GM21825 (cell line): ENCODE data around the gene MPEG1.

Experiments used
- ATAC-seq: cut with Tn5 transposase; IDR thresholded peaks from one replicate; pipeline ENCODE4 v1.9.1; 2021; ENCODE audit warnings: mild to moderate bottlenecking, moderate library complexity; ENCODE audit not compliant: unreplicated experiment

MPEG1 gene

DNA sequence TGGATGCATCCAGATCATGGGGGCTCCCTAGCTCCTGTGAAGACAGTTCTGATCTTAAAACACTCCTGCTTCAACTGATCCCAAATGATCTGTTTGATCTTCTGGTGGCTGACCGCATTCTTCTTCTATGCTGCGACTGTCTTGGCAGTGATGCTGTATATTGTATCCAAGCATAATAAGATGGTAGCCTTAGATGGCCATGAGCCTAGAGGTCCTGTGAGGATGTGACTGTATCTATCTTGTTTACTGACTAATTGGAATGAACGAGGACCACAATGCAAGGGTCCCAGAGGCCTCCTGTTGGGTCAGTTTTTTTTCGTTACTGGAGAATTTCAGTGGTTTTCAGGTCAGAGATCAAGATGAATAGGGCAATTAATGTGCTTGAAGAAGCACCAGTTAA lies 7.1 kb upstream of the MPEG1 start:
- ATAC-seq, result no peak

DNA sequence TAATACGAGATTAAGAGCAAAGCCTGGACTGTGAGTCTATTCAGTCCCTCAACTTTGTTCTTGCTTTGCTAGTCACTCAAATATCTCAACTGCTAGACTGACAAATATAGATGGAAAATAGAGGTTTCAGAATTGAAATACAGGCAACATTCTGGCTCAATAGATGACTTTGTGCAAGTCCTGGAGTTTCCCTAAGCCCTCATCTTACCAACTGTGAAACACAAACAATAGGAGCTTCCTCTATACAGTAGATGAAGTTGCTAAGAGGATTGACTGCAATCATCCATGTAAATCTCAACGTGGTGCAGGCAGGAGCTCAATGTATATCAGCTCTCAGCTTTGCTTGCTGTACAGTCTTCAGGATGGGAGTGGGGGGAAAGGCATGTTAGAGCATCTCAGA lies 6.2 kb upstream of the MPEG1 start:
- no peak for ATAC-seq

DNA sequence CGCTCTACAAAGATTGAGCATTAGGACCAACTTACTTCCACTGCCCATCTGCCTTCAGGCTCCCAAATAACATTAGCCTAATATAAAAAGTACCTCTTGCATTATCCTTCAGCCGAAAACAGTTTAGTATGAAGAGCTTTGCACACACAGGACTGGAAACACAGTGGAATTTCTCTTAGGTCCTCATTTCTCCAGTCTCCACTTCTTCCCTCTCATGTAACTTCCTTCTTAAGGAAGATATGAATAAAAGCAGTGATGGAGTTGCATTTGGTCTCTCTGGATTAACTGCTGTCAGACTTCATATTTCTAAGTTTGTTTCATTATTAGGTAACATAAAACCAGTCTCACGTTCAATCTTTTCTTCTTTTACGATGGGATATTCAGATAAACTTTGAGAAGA lies 5.6 kb upstream of the MPEG1 start:
- no peak for ATAC-seq

DNA sequence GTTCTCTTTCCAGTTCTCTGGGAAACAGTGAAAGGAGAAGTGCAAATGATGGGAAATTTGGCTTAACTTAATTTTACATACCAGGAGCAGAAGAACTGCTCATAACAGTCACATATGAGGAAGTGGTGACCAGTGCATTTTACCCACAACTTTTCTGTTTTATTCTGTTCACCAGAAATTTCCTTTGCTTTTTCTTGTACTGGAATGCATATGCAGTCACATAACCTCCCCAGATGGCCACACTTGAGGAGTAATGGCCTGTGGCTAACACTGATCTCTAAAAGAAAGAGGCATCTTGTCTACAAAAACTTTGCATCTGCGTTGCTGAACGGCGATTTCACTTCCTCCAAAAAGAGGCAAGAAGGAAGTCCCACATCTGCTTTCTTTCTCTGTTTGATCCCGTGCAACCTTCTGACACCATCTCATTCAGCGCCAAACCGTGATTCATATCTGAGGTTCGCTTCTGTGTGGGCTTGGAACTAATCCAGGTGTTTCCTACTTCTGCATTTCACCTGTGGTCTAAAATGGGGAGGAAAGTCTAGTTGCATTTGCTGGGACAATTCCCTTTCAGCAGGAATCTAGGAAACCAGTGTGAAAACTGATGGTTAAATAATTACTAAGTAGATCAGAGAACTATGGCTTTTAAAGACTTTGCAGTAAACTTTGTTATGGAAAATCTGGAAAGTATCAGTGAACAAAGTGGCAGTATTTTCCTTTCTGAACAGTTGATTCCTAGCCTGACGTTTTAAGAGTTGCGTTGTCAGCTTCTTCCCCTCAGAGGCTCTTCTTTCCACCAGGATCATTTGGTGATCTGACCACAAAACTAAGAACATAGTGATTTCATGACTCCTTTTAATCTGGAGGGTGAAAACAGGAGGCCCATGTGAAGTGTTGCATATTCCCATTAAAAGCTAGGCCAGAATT lies 4.2 kb upstream of the MPEG1 start:
- peak; percentile 87 for ATAC-seq

DNA sequence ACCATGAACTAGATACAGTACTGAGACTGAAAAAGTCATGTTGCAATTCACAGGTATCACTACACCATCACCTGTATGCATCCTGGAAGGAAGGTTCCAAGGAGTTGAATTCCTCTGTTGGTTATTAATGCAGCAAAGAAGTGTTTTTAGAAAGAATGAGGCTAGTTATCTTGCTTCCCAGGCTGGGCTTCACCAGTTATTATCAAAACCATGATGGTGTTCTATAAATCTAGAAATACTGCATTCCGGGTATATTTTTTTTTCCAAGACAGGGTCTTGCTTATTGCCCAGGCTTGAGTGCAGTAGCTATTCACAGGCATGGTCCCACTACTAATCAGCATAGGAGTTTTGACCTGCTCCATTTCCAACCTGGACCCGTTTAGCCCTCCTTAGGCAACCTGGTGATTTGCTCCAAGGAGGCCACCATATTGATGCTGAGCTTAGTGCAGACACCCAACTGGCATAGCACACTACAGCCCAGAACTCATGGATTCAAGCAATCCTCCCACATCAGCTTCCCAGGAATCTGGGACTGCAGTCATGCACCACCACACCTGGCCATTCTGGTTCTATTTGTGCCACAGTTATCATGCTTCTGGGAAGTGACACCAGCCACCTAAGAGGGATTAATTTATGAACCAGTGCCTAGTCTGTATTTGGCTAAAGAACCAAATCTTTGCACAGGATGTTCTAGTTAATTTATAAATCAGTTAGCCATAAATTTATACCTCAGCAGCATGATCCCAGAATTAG lies 1.6 kb upstream of the MPEG1 start:
- ATAC-seq, result no peak

DNA sequence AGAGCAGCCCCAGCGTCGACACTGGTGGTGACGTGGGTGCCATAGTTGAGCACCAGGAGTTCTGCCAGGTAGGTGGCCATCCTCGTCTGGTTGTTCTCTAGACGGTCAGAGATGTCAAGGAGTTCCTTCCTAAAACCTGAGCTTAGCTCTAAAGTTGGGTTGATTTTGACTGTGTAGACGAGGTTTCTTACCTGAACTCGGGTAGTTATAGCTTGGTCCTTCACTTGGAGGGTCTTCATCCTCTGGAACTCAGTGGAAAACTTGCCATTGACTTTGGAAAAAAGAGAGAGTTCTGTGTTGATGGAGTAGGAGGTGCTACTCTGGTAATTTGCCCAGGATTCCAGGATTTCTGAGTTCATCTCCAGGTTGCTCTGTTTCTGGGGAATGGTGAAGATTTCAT lies 505 bp downstream of the MPEG1 start:
- no peak for ATAC-seq

DNA sequence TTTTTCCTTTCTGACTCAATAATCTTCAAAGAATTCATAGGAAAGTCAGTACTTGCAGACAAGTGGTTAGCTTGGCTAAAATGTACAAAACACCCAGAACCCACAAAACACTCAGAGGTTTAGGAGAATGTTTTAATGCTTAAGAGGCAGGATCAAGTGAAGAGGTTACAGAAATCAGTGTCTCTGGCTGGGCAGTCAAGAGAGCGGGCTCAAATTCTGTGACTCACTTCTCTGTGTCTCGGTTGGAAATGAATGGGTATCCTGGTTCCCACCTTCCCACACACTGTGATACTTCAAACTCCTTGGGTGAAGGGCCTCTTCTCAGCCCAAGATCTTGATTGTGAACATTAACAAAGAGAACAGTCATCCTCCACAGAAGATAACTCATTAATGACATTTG lies 3.8 kb downstream of the MPEG1 start:
- ATAC-seq, result no peak

DNA sequence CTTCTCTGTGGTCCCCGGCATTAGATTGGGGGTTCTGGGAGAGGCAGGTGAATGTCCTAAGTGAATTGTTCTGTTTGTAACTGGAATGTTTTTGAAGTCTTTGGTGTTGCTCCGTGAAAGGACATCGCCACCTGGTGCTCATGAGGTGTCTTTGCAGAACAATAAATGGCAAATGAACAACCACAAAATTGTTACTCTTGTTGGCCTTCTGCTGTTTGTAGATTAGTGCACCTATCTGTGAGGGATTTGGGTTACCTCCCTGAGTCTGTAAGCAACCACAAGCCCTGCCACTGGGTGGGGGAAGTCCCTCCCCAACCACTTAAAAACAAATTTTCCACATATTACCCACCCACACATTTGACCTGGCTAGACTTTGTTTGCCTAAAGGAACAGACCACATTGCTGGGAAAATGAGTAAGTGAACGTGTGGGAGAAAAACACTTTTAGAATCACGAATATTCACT lies 4.7 kb downstream of the MPEG1 start:
- ATAC-seq, result peak; percentile 76

DNA sequence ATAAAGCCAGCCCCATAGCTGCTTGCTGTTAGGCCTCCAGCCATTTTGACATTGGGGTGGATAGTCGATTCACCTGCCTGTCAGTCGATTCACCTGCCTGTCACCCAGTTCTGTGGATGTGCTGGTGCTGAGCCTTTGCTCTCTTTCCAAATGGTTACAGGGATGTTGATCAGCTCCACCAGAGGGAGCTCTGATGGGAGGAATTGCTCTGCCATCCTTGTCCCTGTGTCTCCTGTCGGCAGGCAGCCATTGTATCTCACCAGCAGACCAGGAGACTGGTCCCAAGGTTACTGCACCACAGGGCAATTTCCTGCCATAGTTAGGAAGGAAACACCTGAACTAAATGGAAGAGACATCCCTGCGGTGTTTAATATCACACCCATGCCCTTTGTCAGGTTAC lies 6.1 kb downstream of the MPEG1 start:
- ATAC-seq, result no peak

DNA sequence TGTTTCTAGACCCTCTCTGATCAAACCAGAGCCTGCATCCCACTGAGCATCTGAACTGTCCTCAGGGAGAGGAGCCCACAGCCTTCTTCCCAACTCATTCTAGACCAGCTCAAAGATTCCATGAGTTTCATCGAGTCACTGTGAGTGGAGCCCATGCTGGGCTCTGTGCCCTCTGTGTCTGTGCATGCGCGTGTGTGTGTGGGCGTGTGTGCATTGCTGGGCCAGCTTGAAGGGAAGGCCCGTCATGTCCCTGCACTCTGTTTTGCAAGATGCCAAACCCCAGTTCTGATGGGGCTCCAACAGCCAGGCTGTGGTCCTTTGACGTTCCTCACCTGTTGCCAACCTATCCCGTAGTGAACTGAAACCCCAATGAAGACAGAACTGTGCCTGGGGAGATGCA lies 7.1 kb downstream of the MPEG1 start:
- no peak for ATAC-seq

DNA sequence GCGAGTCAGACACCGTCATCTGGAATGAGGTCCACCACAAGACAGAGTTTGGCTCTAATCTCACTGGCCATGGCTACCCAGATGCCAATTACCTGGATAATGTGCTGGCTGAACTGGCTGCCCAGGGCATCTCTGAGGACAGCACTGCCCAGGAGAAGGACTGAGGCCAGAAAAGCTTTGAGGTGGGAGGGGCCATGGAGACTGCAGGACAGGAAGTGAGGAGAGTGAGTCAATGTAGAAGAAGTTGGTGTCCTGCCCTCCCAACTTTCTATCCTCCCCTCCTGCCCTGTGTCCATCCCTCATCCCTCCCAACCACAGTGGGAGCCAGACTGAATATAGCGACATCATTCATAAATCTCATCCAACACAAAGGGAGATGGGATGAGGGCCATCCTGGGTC lies 8.0 kb downstream of the MPEG1 start:
- no peak for ATAC-seq

DNA sequence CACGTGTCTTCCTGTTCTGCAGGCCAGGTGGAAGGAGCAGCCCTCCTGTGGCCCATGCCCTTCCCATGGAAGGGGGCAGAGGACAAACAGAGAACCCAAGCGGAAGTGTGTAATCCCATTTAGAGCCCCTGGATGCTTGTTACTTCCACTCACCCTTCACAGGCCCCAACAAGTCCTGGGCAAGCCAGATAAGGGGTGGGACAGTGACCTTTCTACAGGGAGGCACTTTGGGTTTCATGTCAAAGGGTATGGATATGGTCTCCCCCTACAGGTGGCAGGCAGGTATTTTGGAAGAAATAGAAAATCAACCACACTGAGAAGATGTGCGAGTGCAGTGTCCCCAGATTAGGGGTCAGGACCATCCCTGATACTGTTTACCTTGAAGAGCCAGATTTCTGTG lies 11.4 kb downstream of the MPEG1 start:
- no peak for ATAC-seq

DNA sequence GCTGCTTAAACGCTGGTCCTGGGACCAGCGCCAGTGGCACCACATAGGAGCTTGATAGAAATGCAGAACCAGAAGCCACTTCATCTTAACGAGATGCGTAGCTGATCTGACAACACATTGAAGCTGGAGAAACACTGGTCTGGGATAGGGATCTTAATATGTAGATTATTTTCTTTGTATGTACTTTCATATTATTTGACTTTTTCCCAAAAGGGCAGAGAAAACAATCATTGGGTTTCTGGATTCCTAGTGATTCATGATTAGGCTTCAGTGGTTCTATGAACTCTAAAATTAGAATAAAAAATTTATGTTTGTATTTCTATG lies 12.3 kb downstream of the MPEG1 start:
- peak; percentile 35 for ATAC-seq

DNA sequence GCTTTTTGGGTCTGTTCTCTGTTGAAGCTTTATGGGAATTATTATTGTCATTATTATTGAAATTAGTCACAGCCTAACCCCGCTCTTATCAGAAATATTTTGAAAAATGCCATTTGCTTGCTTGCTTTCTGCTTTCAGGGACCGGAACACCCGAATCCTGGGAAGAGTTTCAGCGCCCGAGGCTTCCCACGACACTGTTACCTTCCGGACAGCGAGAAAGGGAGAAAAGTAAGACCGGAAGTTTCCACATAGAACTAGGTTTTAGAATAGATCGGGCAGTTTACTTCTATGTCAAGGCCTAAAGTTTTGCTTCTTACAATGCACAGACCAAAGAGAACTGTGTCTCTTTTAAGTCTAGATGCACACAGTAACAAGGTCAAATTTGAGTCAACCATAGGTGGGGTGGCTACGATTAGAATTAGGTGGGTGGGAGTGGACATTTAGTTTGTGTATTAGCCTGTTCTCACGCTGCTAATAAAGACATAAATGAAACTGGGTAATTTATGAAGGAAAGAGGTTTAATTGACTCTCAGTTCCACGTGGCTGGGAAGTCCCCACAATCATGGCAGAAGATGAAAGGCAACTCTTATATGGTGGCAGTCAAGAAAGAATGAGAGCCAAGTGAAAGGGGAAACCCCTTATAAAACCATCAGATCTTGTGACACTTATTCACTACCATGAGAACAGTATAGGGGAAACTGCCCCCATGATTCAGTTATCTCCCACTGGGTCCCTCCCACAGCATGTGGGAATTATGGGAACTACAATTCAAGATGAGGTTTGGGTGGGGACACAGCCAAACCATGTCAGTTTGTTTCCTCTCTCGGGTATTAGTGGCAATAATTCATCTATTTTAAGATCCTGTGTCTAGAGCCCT lies 12.9 kb downstream of the MPEG1 start:
- ATAC-seq, result peak; percentile 42

DNA sequence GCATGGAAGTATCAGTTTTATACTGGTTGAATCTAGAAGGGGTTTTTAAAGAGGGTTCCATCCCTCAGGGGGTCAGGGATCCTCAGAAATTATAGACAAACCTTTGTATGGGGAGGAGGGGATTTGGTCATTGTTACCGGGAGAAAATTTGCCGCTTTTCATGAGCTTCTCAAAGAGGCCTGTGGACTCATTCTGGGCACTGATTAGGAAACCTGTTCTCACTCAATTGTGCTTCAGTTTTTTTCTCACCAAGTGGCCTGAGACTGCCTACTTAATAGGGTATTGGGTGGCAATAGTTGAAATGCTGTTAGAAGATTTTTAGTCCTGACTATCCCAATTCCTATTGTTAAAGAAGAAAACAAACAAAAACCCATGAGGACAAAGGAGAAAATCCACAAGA lies 14.0 kb downstream of the MPEG1 start:
- no peak for ATAC-seq

DNA sequence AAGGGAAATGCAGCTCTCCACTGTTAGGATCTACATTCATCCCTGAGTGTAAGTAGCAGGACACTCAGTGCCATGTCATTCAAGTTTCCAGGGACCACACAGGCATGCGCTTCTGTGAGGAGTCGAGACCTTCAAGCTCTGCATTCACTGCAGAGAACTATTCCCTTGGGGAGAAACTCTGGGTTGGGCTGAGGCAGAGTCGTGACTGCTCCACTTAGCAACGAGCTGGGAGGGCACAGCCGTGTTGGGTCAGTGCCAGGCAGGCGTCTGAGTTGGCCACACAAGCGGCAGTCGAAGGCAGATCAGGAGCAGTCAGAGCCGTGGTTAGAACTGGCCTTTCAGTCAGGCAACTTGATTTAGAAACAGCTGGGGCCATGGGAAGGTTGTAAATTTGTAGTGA lies 14.7 kb downstream of the MPEG1 start:
- no peak for ATAC-seq

DNA sequence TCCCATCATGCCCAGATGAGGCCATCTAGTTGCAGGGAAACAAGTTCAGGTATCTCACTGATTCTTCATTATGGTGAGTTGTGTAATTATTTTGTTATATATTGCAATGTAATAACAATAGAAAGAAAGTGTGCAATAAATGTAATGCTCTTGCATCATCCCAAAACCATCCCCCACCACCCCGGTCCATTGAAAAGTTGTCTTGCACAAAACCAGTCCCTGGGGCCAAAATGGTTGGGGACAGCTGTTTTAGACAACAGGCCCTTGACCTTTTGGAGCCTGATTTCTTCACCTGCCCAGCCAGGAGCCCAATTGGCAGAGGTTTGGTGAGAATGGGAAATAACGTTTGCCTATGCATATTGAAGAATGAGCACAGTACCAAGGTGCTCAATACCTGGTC lies 15.9 kb downstream of the MPEG1 start:
- no peak for ATAC-seq

DNA sequence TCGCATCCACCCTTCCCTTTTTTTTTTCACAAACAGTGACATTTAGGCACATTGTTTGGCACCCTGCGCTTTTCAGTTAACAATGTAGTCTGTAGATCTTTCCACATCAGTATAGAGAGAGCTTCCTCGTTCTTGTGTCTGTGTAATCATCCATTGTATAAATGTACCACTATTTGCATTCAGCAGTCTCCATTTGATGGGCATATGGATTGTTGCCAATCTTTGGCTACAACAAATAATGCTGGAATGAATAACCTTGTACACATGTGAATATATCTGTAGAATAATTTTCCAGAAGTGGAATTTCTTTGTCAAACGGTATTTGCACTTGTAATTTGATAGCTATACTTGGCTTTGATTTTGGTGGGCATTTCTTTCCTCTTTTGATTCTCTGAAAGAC lies 17.1 kb downstream of the MPEG1 start:
- ATAC-seq, result no peak

DNA sequence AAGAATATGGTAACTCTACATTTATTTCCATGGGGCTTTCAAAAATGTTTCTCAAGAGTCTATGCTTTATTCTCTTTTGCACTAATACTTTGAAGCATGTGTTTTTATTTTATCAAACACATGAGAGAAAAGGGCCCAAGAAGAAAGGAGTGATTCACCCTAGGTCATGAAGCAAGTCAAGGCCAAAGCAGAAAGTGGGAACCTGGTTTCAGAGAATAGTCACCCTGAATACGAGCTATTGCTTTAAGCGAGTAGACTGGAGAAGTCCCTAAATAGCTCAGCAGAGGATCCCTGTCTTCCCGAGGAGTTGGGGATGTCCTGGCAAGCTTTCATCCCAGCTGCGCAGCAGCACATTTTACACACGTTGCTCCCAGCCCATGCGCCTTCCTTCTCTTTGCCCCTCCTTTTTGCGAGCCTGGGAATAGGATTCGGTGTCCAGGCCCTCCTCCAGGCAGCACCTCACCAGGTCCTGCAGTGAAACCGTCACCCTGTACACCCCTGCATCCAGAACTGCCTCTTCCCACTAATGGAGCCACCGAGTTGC lies 19.1 kb downstream of the MPEG1 start:
- ATAC-seq, result no peak

DNA sequence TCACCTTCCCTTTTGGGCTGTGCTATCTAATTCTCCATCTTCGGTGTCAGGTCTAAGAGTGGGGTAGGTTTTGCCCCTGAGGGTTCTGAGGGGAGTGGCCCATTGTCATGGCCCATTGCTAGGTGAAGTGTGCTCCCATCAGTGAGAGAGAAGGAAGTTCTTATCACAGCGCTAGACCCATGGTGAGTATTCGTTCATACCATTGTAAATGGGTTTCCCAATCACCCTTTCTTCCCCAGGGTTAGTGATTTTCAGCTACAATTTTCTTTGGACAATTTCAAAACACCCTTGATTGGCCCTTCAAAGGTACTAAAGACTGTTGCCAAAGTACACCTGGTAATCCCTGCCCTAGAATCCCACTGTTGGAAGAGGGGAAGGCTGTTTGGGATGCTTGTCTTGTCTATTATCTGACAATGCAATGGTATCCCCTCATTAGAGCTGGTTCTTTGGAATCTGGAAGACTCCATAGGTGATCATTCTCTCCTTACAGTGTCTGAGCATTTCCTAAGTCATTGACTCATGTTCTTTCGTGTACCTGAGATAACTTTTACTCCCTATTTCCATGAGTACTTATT lies 20.2 kb downstream of the MPEG1 start:
- no peak for ATAC-seq

DNA sequence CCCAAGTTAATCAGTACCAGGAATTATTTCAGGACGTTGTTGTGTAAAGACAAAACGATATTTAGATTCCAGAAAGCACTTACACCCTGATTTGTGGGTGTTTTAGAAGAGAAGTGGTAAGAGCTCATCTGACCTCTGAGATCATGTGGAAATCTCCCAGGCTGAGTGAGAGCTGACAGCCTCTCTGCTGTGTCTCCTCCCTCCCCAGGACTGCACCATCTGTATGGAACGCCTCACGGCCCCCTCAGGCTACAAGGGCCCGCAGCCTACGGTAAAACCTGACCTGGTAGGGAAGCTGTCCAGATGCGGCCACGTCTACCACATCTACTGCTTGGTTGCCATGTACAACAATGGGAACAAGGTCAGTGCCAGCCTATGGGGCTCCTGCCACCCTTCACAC lies 20.8 kb downstream of the MPEG1 start:
- no peak for ATAC-seq
